ENCODE data around the gene DHRS7C. TPM values are rescaled to one million over a fixed set of nuclear protein-coding genes. Genes with fewer than 3 reads are reported as not detected.
"Not testable (repeated sequence)": the region's sequence is repeated elsewhere in the genome, so short reads cannot be mapped to it uniquely, and the experiment has no call there.

Gene DHRS7C
- total RNA-seq, 1 donor from 2014 or later: not detected

- no peaks in the 10 kb centered on the region for H3K4me1 Mint-ChIP-seq (ENCODE audit: low read depth)
- H3K36me3 Mint-ChIP-seq (ENCODE audit: low read depth): no peaks in the 10 kb centered on the region
- no peak overlapping the region for H3K4me3 Mint-ChIP-seq (ENCODE audit: low read depth)
- intact Hi-C loops (cut with micrococcal nuclease): no loop called here
- no peaks in the 10 kb centered on the region for H3K27me3 Mint-ChIP-seq (ENCODE audit: low read depth)
- H3K27ac Mint-ChIP-seq: no peak overlapping the region
- no peak for DNase-seq (ENCODE audit: low spot score)
- H3K9me3 Mint-ChIP-seq: no peaks in the 10 kb centered on the region
Observed at GRCh38 chr17:9802294-9802693, 10.9 kb upstream of the DHRS7C start.

DNA sequence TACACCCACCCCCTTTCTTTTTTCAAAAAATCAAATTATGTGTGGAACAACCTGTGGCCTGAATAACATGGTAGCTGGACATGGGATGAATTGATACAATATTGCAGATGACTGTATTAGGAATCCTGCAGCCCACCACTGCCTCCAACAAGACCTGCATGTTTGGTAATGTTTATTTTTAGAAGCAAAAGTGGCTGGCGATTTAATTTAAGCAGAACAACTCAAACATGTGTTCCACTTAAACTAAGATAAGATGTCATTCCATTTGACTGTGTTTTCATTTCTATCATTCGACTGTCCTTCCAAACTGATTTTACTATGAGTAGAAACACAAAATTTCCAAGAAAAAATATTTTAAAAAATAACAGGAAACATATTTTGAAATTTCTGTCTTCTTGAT, 10.1 kb upstream of the DHRS7C start:
- Mint-ChIP-seq H3K4me1 (ENCODE audit: low read depth) (no peaks in the 10 kb centered on the region), H3K9me3 (no peaks in the 10 kb centered on the region), H3K36me3 (ENCODE audit: low read depth) (no peaks in the 10 kb centered on the region), H3K27me3 (ENCODE audit: low read depth) (no peaks in the 10 kb centered on the region), H3K4me3 (ENCODE audit: low read depth) (no peak overlapping the region), H3K27ac (no peak overlapping the region)
- intact Hi-C loops (cut with micrococcal nuclease): no loop called here
- no peak for DNase-seq (ENCODE audit: low spot score)

- Mint-ChIP-seq H3K4me1 (ENCODE audit: low read depth) (no peaks in the 10 kb centered on the region), H3K36me3 (ENCODE audit: low read depth) (no peaks in the 10 kb centered on the region), H3K9me3 (no peaks in the 10 kb centered on the region), H3K27me3 (ENCODE audit: low read depth) (no peaks in the 10 kb centered on the region), H3K27ac (no peak overlapping the region), H3K4me3 (ENCODE audit: low read depth) (no peak overlapping the region)
- no peak for DNase-seq (ENCODE audit: low spot score)
- intact Hi-C loops (cut with micrococcal nuclease): no loop called here
Observed at GRCh38 chr17:9798724-9799123, 7.3 kb upstream of the DHRS7C start.

DNA sequence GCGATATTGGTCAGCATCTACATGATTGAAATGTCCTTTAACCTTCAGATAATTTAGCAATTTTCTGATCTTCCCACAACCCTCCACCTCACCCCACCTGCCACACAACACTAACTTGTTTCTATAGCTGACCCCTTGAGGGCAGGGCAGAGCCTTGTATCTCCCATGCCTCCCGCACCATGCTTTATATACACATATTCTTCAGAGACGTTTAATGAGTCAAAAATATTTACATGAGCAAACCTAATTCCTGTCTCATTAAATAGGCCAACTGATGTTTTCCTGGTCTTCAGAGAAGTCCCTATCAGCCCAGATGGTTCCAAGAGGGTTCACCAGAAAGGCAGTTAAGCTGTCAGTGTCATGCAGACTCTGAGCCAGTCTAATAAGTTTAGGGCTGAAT, 6.6 kb upstream of the DHRS7C start:
- no peaks in the 10 kb centered on the region for H3K27me3 Mint-ChIP-seq (ENCODE audit: low read depth)
- no peak for DNase-seq (ENCODE audit: low spot score)
- no peak overlapping the region for H3K4me3 Mint-ChIP-seq (ENCODE audit: low read depth)
- intact Hi-C loops (cut with micrococcal nuclease): no loop called here
- H3K27ac Mint-ChIP-seq: no peak overlapping the region
- no peaks in the 10 kb centered on the region for H3K9me3 Mint-ChIP-seq
- H3K36me3 Mint-ChIP-seq (ENCODE audit: low read depth): no peaks in the 10 kb centered on the region
- no peaks in the 10 kb centered on the region for H3K4me1 Mint-ChIP-seq (ENCODE audit: low read depth)

- intact Hi-C loops (cut with micrococcal nuclease): no loop called here
- Mint-ChIP-seq H3K4me3 (ENCODE audit: low read depth) (no peak overlapping the region), H3K36me3 (ENCODE audit: low read depth) (no peaks in the 10 kb centered on the region), H3K4me1 (ENCODE audit: low read depth) (no peaks in the 10 kb centered on the region), H3K27me3 (ENCODE audit: low read depth) (no peaks in the 10 kb centered on the region), H3K9me3 (no peaks in the 10 kb centered on the region), H3K27ac (no peak overlapping the region)
- DNase-seq (ENCODE audit: low spot score): no peak
Observed at GRCh38 chr17:9792181-9792840, 919 bp upstream of the DHRS7C start.

DNA sequence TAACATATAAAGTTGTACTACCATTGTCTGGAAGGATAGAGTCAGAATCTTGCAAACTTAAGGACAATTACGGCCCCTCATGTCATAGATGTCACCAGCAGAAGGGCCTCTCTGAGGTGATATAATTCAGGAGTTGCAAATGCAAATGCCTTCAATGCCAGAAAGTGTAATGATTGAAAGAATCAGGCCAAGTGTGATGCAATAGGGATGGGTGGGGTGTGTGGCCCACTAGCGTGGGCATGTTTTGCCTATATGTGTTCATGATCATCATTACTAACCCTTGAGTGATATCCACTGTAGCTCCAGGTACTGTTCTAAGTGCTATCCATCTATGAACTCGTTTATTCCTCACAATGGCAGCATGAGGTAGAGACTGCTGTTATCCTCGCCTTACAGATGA, 1.1 kb downstream of the DHRS7C start:
- intact Hi-C loops (cut with micrococcal nuclease): no loop called here
- Mint-ChIP-seq H3K27ac (no peak overlapping the region), H3K9me3 (no peaks in the 10 kb centered on the region)

GRCh38 chr17:9788601-9789000, 2.8 kb downstream of the DHRS7C start:
- Mint-ChIP-seq H3K9me3 (no peaks in the 10 kb centered on the region), H3K4me3 (ENCODE audit: low read depth) (no peak overlapping the region), H3K27ac (no peak overlapping the region), H3K27me3 (ENCODE audit: low read depth) (no peaks in the 10 kb centered on the region), H3K36me3 (ENCODE audit: low read depth) (no peaks in the 10 kb centered on the region), H3K4me1 (ENCODE audit: low read depth) (no peaks in the 10 kb centered on the region)
- DNase-seq (ENCODE audit: low spot score): no peak
- intact Hi-C loops (cut with micrococcal nuclease): no loop called here

More for the DNA sequence above, 1.1 kb downstream of the DHRS7C start:
- Mint-ChIP-seq H3K27me3 (ENCODE audit: low read depth) (no peaks in the 10 kb centered on the region), H3K4me1 (ENCODE audit: low read depth) (no peaks in the 10 kb centered on the region), H3K4me3 (ENCODE audit: low read depth) (no peak overlapping the region), H3K36me3 (ENCODE audit: low read depth) (no peaks in the 10 kb centered on the region)
- DNase-seq (ENCODE audit: low spot score): no peak

DNA sequence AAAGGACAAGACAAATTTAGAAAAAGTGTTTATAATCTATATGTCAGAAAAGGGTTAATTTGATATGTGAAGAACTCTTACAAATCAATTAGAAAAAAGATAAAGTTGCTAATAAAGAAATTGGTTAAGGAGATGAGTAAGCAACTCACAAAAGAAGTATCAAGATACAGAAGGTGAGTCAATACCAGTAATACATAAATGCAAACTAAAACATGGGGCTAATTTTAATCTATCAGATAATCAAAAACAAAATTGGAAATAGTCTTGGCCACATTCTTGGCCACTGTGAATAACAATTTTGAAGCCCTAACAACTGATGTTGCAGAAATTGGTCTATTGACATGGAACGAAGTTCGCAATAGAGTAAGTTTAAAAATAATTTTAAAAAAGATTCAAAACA, 6.8 kb downstream of the DHRS7C start:
- intact Hi-C loops (cut with micrococcal nuclease): no loop called here
- no peak overlapping the region for H3K4me3 Mint-ChIP-seq (ENCODE audit: low read depth)
- no peaks in the 10 kb centered on the region for H3K9me3 Mint-ChIP-seq
- H3K4me1 Mint-ChIP-seq (ENCODE audit: low read depth): no peaks in the 10 kb centered on the region
- no peaks in the 10 kb centered on the region for H3K36me3 Mint-ChIP-seq (ENCODE audit: low read depth)
- no peaks in the 10 kb centered on the region for H3K27me3 Mint-ChIP-seq (ENCODE audit: low read depth)
- no peak for DNase-seq (ENCODE audit: low spot score)
- no peak overlapping the region for H3K27ac Mint-ChIP-seq

DNA sequence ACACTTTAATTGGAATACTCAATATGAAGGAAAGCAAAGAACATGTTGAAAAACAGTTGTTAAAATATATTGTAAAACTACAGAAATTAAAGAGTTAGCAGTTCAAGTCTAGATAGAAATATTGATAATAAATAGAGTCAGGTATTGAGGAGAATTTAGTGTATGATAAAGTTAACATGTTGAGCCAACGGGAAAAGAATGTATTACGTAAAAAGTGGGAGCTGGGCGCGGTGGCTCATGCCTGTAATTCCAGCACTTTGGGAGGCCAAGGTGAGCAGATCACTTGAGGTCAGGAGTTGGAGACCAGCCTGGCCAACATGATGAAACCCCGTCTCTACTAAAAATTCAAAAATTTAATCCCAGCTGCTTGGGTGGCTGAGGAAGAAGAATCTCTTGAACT, 7.9 kb downstream of the DHRS7C start:
- H3K36me3 Mint-ChIP-seq (ENCODE audit: low read depth); DNase-seq (ENCODE audit: low spot score); intact Hi-C loops (cut with micrococcal nuclease); H3K4me3 Mint-ChIP-seq (ENCODE audit: low read depth); H3K27me3 Mint-ChIP-seq (ENCODE audit: low read depth); H3K9me3 Mint-ChIP-seq; H3K27ac Mint-ChIP-seq; H3K4me1 Mint-ChIP-seq (ENCODE audit: low read depth): not testable (repeated sequence)

DNA sequence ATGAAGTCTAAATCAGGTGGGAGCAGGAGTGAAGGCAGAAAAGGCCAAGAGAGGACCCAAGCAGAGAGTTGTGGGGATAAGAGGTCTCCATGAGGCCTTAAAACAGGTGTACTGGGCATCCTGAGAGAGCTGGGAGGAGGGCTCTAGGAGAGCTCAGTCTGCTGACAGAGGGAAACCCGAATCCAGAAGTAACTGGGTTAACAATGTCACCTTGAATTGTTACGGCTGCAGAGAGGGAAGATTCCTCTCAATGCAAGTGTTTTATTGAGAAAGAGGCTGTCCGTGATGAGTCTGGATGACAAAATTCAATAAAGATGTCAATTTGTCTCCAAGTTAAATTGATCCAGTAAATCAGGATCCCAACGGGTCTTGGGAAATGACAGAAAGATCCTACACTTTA, 8.3 kb downstream of the DHRS7C start:
- Mint-ChIP-seq H3K9me3 (no peaks in the 10 kb centered on the region), H3K4me3 (ENCODE audit: low read depth) (no peak overlapping the region), H3K27me3 (ENCODE audit: low read depth) (no peaks in the 10 kb centered on the region), H3K36me3 (ENCODE audit: low read depth) (no peaks in the 10 kb centered on the region), H3K27ac (no peak overlapping the region), H3K4me1 (ENCODE audit: low read depth) (no peaks in the 10 kb centered on the region)
- DNase-seq (ENCODE audit: low spot score): no peak
- intact Hi-C loops (cut with micrococcal nuclease): no loop called here

- Mint-ChIP-seq H3K36me3 (ENCODE audit: low read depth) (no peaks in the 10 kb centered on the region), H3K27ac (no peak overlapping the region), H3K4me3 (ENCODE audit: low read depth) (no peak overlapping the region), H3K4me1 (ENCODE audit: low read depth) (no peaks in the 10 kb centered on the region), H3K27me3 (ENCODE audit: low read depth) (no peaks in the 10 kb centered on the region), H3K9me3 (no peaks in the 10 kb centered on the region)
- intact Hi-C loops (cut with micrococcal nuclease): no loop called here
- DNase-seq (ENCODE audit: low spot score): no peak
Observed at GRCh38 chr17:9780552-9780951, 10.8 kb downstream of the DHRS7C start.

- no peaks in the 10 kb centered on the region for H3K36me3 Mint-ChIP-seq (ENCODE audit: low read depth)
- H3K9me3 Mint-ChIP-seq: no peaks in the 10 kb centered on the region
- no peak for DNase-seq (ENCODE audit: low spot score)
- H3K4me1 Mint-ChIP-seq (ENCODE audit: low read depth): no peaks in the 10 kb centered on the region
- H3K27me3 Mint-ChIP-seq (ENCODE audit: low read depth): no peaks in the 10 kb centered on the region
- intact Hi-C loops (cut with micrococcal nuclease): no loop called here
- H3K27ac Mint-ChIP-seq: no peak overlapping the region
- H3K4me3 Mint-ChIP-seq (ENCODE audit: low read depth): no peak overlapping the region
Observed at GRCh38 chr17:9776911-9777310, 14.5 kb downstream of the DHRS7C start.

DNA sequence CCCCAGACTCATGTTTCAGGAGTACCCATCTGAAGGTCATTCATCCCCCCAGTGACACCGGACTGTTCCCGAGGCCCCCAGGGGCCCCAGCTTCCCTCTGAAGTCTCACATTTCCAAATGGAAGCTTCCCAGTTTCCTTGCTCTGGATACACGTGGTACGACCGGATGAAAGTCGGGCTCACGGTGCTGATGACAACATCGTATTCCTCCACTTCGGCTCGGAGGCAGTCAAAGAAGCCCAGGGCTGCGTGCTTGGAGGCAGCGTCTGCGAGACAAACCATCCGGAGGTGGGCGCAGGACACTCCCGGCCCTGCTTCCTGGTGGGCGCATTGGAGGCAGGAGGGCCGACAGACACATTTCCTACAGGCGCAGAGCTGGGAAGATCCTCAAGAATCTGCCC, 18.7 kb downstream of the DHRS7C start:
- Mint-ChIP-seq H3K27ac (no peak overlapping the region), H3K4me1 (ENCODE audit: low read depth) (no peaks in the 10 kb centered on the region), H3K9me3 (no peaks in the 10 kb centered on the region), H3K4me3 (ENCODE audit: low read depth) (no peak overlapping the region), H3K36me3 (ENCODE audit: low read depth) (no peaks in the 10 kb centered on the region), H3K27me3 (ENCODE audit: low read depth) (no peaks in the 10 kb centered on the region)
- no peak for DNase-seq (ENCODE audit: low spot score)
- intact Hi-C loops (cut with micrococcal nuclease): no loop called here

- Mint-ChIP-seq H3K27ac (no peak overlapping the region), H3K4me3 (ENCODE audit: low read depth) (no peak overlapping the region), H3K4me1 (ENCODE audit: low read depth) (no peaks in the 10 kb centered on the region), H3K36me3 (ENCODE audit: low read depth) (no peaks in the 10 kb centered on the region), H3K27me3 (ENCODE audit: low read depth) (no peaks in the 10 kb centered on the region), H3K9me3 (no peaks in the 10 kb centered on the region)
- DNase-seq (ENCODE audit: low spot score): no peak
- intact Hi-C loops (cut with micrococcal nuclease): no loop called here
Observed at GRCh38 chr17:9771465-9771864, 19.9 kb downstream of the DHRS7C start.

Measured in activated T-helper 2 cell treated with anti-CD3 and anti-CD28 coated beads, Interferon-gamma antibody, Interleukin-2, Interleukin-4, amounts not matched to agents 10 μg/mL and 5 μg/mL and 100 μg/mL, durations not matched to agents 14 hours and 24 hours and 36 hours (primary cell).